Measurements from ENCODE around the gene NFE2L2.
A peak's percentile ranks its signal among the peaks of the same experiment; 100 is the strongest.
"Not testable (repeated sequence)": the region's sequence is repeated elsewhere in the genome, so short reads cannot be mapped to it uniquely, and the experiment has no call there.

NFE2L2 gene

GRCh38 chr2:177237932-177238331, 26.6 kb downstream of the NFE2L2 start:
- Histone ChIP-seq H3K9me3 (ENCODE audit: control insufficient read depth, low read length) (no peaks in the 10 kb centered on the region), H3K4me3 (ENCODE audit: extremely low read depth, insufficient read depth, low read length, poor library complexity, severe bottlenecking) (no peak overlapping the region), H3K27ac (ENCODE audit: low read depth, low read length, severe bottlenecking) (no peak overlapping the region), H3K4me1 (ENCODE audit: control insufficient read depth, insufficient read depth, low read length, poor library complexity, severe bottlenecking) (peaks cover 35% of the 10 kb centered on the region), H3K36me3 (ENCODE audit: control insufficient read depth, insufficient read depth, low read length) (peaks cover 32% of the 10 kb centered on the region)
- WGBS, 2 experiments (ENCODE audit: insufficient coverage in 2 of 2), result 91 to 96% methylated on average over 1 to 2 of the region's 2 CpGs

- H3K9me3 ChIP-seq (ENCODE audit: control insufficient read depth, low read length), result no peaks in the 10 kb centered on the region
- no peak overlapping the region for H3K4me3 ChIP-seq (ENCODE audit: extremely low read depth, insufficient read depth, low read length, poor library complexity, severe bottlenecking)
- WGBS, 2 experiments (ENCODE audit: insufficient coverage in 2 of 2), result 86 to 98% methylated on average over 5 of the region's 6 CpGs
- H3K36me3 ChIP-seq (ENCODE audit: control insufficient read depth, insufficient read depth, low read length), result peaks cover 52% of the 10 kb centered on the region
- H3K4me1 ChIP-seq (ENCODE audit: control insufficient read depth, insufficient read depth, low read length, poor library complexity, severe bottlenecking), result peaks cover 20% of the 10 kb centered on the region
- no peak overlapping the region for H3K27ac ChIP-seq (ENCODE audit: low read depth, low read length, severe bottlenecking)
These were observed 28.6 kb downstream of the NFE2L2 start for GRCh38 chr2:177235855-177236437.

GRCh38 chr2:177234267-177234666, 30.3 kb downstream of the NFE2L2 start:
- Histone ChIP-seq H3K36me3 (ENCODE audit: control insufficient read depth, insufficient read depth, low read length) (peaks cover 63% of the 10 kb centered on the region), H3K27ac (ENCODE audit: low read depth, low read length, severe bottlenecking) (no peak overlapping the region), H3K9me3 (ENCODE audit: control insufficient read depth, low read length) (no peaks in the 10 kb centered on the region), H3K4me1 (ENCODE audit: control insufficient read depth, insufficient read depth, low read length, poor library complexity, severe bottlenecking) (peaks cover 7% of the 10 kb centered on the region), H3K4me3 (ENCODE audit: extremely low read depth, insufficient read depth, low read length, poor library complexity, severe bottlenecking) (no peak overlapping the region)

GRCh38 chr2:177232098-177232704, 32.3 kb downstream of the NFE2L2 start:
- 96 to 100% methylated on average over 5 of the region's 8 CpGs for WGBS, 2 experiments (ENCODE audit: insufficient coverage in 2 of 2)
- no peak overlapping the region for H3K4me3 ChIP-seq (ENCODE audit: extremely low read depth, insufficient read depth, low read length, poor library complexity, severe bottlenecking)
- peaks cover 65% of the 10 kb centered on the region for H3K36me3 ChIP-seq (ENCODE audit: control insufficient read depth, insufficient read depth, low read length)
- no peaks in the 10 kb centered on the region for H3K9me3 ChIP-seq (ENCODE audit: control insufficient read depth, low read length)
- H3K4me1 ChIP-seq (ENCODE audit: control insufficient read depth, insufficient read depth, low read length, poor library complexity, severe bottlenecking), result peaks cover 7% of the 10 kb centered on the region
- no peak overlapping the region for H3K27ac ChIP-seq (ENCODE audit: low read depth, low read length, severe bottlenecking)

- H3K27ac ChIP-seq (ENCODE audit: low read depth, low read length, severe bottlenecking), result no peak overlapping the region
- no peak overlapping the region for H3K4me3 ChIP-seq (ENCODE audit: extremely low read depth, insufficient read depth, low read length, poor library complexity, severe bottlenecking)
- WGBS, 2 experiments (ENCODE audit: insufficient coverage in 2 of 2), result 87 to 95% methylated on average over 3 of the region's 3 CpGs
- peaks cover 68% of the 10 kb centered on the region for H3K36me3 ChIP-seq (ENCODE audit: control insufficient read depth, insufficient read depth, low read length)
- H3K4me1 ChIP-seq (ENCODE audit: control insufficient read depth, insufficient read depth, low read length, poor library complexity, severe bottlenecking), result peaks cover 10% of the 10 kb centered on the region
- no peaks in the 10 kb centered on the region for H3K9me3 ChIP-seq (ENCODE audit: control insufficient read depth, low read length)
These were observed 33.3 kb downstream of the NFE2L2 start for GRCh38 chr2:177231270-177231669.

- H3K36me3 ChIP-seq (ENCODE audit: control insufficient read depth, insufficient read depth, low read length), result peaks cover 63% of the 10 kb centered on the region
- peaks cover 10% of the 10 kb centered on the region for H3K4me1 ChIP-seq (ENCODE audit: control insufficient read depth, insufficient read depth, low read length, poor library complexity, severe bottlenecking)
- no peak overlapping the region for H3K4me3 ChIP-seq (ENCODE audit: extremely low read depth, insufficient read depth, low read length, poor library complexity, severe bottlenecking)
- H3K27ac ChIP-seq (ENCODE audit: low read depth, low read length, severe bottlenecking), result no peak overlapping the region
- WGBS, 2 experiments (ENCODE audit: insufficient coverage in 2 of 2), result 90 to 94% methylated on average over 7 of the region's 8 CpGs
- H3K9me3 ChIP-seq (ENCODE audit: control insufficient read depth, low read length), result no peaks in the 10 kb centered on the region
These were observed 34.9 kb downstream of the NFE2L2 start for GRCh38 chr2:177229442-177230242.

- Histone ChIP-seq H3K36me3 (ENCODE audit: control insufficient read depth, insufficient read depth, low read length) (peaks cover 55% of the 10 kb centered on the region), H3K4me1 (ENCODE audit: control insufficient read depth, insufficient read depth, low read length, poor library complexity, severe bottlenecking) (peaks cover 3% of the 10 kb centered on the region), H3K27ac (ENCODE audit: low read depth, low read length, severe bottlenecking) (peak overlapping the region; percentile 6), H3K9me3 (ENCODE audit: control insufficient read depth, low read length) (no peaks in the 10 kb centered on the region), H3K4me3 (ENCODE audit: extremely low read depth, insufficient read depth, low read length, poor library complexity, severe bottlenecking) (no peak overlapping the region)
- WGBS, 2 experiments (ENCODE audit: insufficient coverage in 2 of 2), result 90% methylated on average over 2 of the region's 2 CpGs; no CpG with 5 or more reads in 1 of the 2 experiments
These were observed 38.6 kb downstream of the NFE2L2 start for GRCh38 chr2:177225965-177226360.

GRCh38 chr2:177223436-177223835, 41.1 kb downstream of the NFE2L2 start:
- not testable (repeated sequence) for H3K27ac ChIP-seq (ENCODE audit: low read depth, low read length, severe bottlenecking); H3K4me3 ChIP-seq (ENCODE audit: extremely low read depth, insufficient read depth, low read length, poor library complexity, severe bottlenecking); H3K9me3 ChIP-seq (ENCODE audit: control insufficient read depth, low read length); H3K4me1 ChIP-seq (ENCODE audit: control insufficient read depth, insufficient read depth, low read length, poor library complexity, severe bottlenecking)
- peaks cover 58% of the 10 kb centered on the region for H3K36me3 ChIP-seq (ENCODE audit: control insufficient read depth, insufficient read depth, low read length)

- no peak overlapping the region for H3K27ac ChIP-seq (ENCODE audit: low read depth, low read length, severe bottlenecking)
- peaks cover 72% of the 10 kb centered on the region for H3K36me3 ChIP-seq (ENCODE audit: control insufficient read depth, insufficient read depth, low read length)
- WGBS, 2 experiments (ENCODE audit: insufficient coverage in 2 of 2), result 100% methylated on average over 1 of the region's 3 CpGs; no CpG with 5 or more reads in 1 of the 2 experiments
These were observed 42.6 kb downstream of the NFE2L2 start for GRCh38 chr2:177221970-177222369.

GRCh38 chr2:177221534-177221933, 43.0 kb downstream of the NFE2L2 start:
- Histone ChIP-seq H3K4me1 (ENCODE audit: control insufficient read depth, insufficient read depth, low read length, poor library complexity, severe bottlenecking) (no peaks in the 10 kb centered on the region), H3K36me3 (ENCODE audit: control insufficient read depth, insufficient read depth, low read length) (peaks cover 72% of the 10 kb centered on the region), H3K27ac (ENCODE audit: low read depth, low read length, severe bottlenecking) (no peak overlapping the region), H3K4me3 (ENCODE audit: extremely low read depth, insufficient read depth, low read length, poor library complexity, severe bottlenecking) (no peak overlapping the region), H3K9me3 (ENCODE audit: control insufficient read depth, low read length) (no peaks in the 10 kb centered on the region)
- 88 to 100% methylated on average over 3 of the region's 3 CpGs for WGBS, 2 experiments (ENCODE audit: insufficient coverage in 2 of 2)

More at GRCh38 chr2:177221970-177222369, 42.6 kb downstream of the NFE2L2 start:
- Histone ChIP-seq H3K9me3 (ENCODE audit: control insufficient read depth, low read length) (no peaks in the 10 kb centered on the region), H3K4me3 (ENCODE audit: extremely low read depth, insufficient read depth, low read length, poor library complexity, severe bottlenecking) (no peak overlapping the region), H3K4me1 (ENCODE audit: control insufficient read depth, insufficient read depth, low read length, poor library complexity, severe bottlenecking) (peaks cover 3% of the 10 kb centered on the region)

- not testable (repeated sequence) for H3K4me3 ChIP-seq (ENCODE audit: extremely low read depth, insufficient read depth, low read length, poor library complexity, severe bottlenecking); H3K4me1 ChIP-seq (ENCODE audit: control insufficient read depth, insufficient read depth, low read length, poor library complexity, severe bottlenecking); H3K27ac ChIP-seq (ENCODE audit: low read depth, low read length, severe bottlenecking); H3K9me3 ChIP-seq (ENCODE audit: control insufficient read depth, low read length)
- WGBS, 2 experiments (ENCODE audit: insufficient coverage in 2 of 2), result no CpG with 5 or more reads among the region's 2 CpGs
- H3K36me3 ChIP-seq (ENCODE audit: control insufficient read depth, insufficient read depth, low read length), result peaks cover 84% of the 10 kb centered on the region
These were observed 44.7 kb downstream of the NFE2L2 start for GRCh38 chr2:177219787-177220186.

All from mesodermal cell (in vitro differentiated cells).